ACC112 (cell line): ENCODE measurements around the gene GABBR1.
"Not testable (repeated sequence)": the region's sequence is repeated elsewhere in the genome, so short reads cannot be mapped to it uniquely, and the experiment has no call there.

ENCODE experiments used
- H2AFZ ChIP-seq: fragments of 200-600 bp; sonication (generic); one replicate; pipeline ENCODE4 v1.6.0; 2017; ENCODE audit warnings: antibody characterized with exemption, low read length; ENCODE audit not compliant: unreplicated experiment
- H3K27ac ChIP-seq: fragments of 200-600 bp; sonication (generic); 2 replicates; pipeline ENCODE4 v1.5.1; 2014; ENCODE audit warnings: low read depth, mild to moderate bottlenecking, antibody characterized with exemption, low read length, moderate library complexity
- H3K27me3 ChIP-seq: fragments of 200-600 bp; sonication (generic); 2 replicates; pipeline ENCODE4 v1.6.1; 2014; ENCODE audit warnings: mild to moderate bottlenecking, antibody characterized with exemption, low read length, moderate library complexity, mixed read lengths; ENCODE audit not compliant: insufficient read depth
- H3K36me3 ChIP-seq: fragments of 200-600 bp; sonication (generic); 2 replicates; pipeline ENCODE4 v1.6.1; 2016; ENCODE audit warnings: mild to moderate bottlenecking, antibody characterized with exemption, low read length, moderate library complexity, mixed read lengths; ENCODE audit not compliant: insufficient read depth
- H3K4me1 ChIP-seq: fragments of 200-600 bp; sonication (generic); one replicate; pipeline ENCODE4 v1.6.1; 2016; ENCODE audit warnings: low read length, mixed read lengths; ENCODE audit not compliant: insufficient read depth, unreplicated experiment, control insufficient read depth
- H3K4me3 ChIP-seq: fragments of 200-600 bp; sonication (generic); 2 replicates; pipeline ENCODE4 v1.5.1; 2014; ENCODE audit warnings: mild to moderate bottlenecking, low read depth, low read length
- H3K79me2 ChIP-seq: fragments of 200-600 bp; sonication (generic); one replicate; pipeline ENCODE4 v1.6.0; 2016; ENCODE audit warnings: low read length; ENCODE audit not compliant: control insufficient read depth, unreplicated experiment, insufficient read depth

GABBR1 gene

GRCh38 chr6:29632789-29633533, at the start of gene GABBR1:
TSS of gene GABBR1 (minus strand) at chr6:29633183. CDS start at chr6:29632385, 798 bp downstream.
- H3K4me1 ChIP-seq: peaks cover 26% of the 10 kb centered on the region
- H3K4me3 ChIP-seq: peak within 1 kb of the TSS; percentile 78
- no peaks in the 10 kb centered on the region for H3K36me3 ChIP-seq
- H3K27me3 ChIP-seq: no peaks in the 10 kb centered on the region; the same call in 1 of the 2 replicates
- peak within 1 kb of the TSS; percentile 53 for H2AFZ ChIP-seq
- H3K27ac ChIP-seq: no peak within 1 kb of the TSS
- peaks cover 9% of the 10 kb centered on the region for H3K79me2 ChIP-seq

DNA sequence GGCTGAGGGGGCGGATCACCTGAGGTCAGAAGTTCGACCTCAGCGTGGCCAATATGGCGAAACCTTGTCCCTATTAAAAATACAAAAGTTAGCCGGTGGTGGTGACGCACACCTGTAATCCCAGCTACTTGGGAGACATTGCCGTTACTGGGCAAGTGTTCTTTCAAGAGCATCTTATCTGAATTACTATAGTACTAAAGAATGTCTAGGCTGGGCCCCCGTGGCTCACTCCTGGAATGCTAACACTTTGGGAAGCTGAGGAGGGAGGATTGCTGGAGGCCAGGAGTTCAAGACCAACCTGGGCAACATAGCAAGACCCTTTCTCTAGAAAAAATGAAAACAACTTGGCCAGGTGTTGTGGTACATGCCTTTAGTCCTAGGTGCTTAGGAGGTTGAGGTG, 48.8 kb upstream of the GABBR1 start:
- Histone ChIP-seq H3K36me3 (no peaks in the 10 kb centered on the region), H3K4me3 (no peak overlapping the region), H3K4me1 (no peaks in the 10 kb centered on the region), H2AFZ (no peak overlapping the region), H3K79me2 (no peaks in the 10 kb centered on the region), H3K27me3 (peaks cover 20% of the 10 kb centered on the region; the same call in 1 of the 2 replicates), H3K27ac (no peak overlapping the region)

- no peaks in the 10 kb centered on the region for H3K79me2 ChIP-seq
- no peak within 1 kb of the TSS for H3K4me3 ChIP-seq
- H3K4me1 ChIP-seq: no peaks in the 10 kb centered on the region
- peaks cover 17% of the 10 kb centered on the region; the same call in 1 of the 2 replicates for H3K27me3 ChIP-seq
- H3K27ac ChIP-seq: no peak within 1 kb of the TSS
- no peaks in the 10 kb centered on the region for H3K36me3 ChIP-seq
- H2AFZ ChIP-seq: no peak within 1 kb of the TSS
Measured at GRCh38 chr6:29680904-29681303, 47.9 kb upstream of the GABBR1 start, which contains the start of gene ZFP57. TSS of gene ZFP57 (minus strand) at chr6:29681152. CDS start at chr6:29677003, 4,149 bp downstream.

GRCh38 chr6:29680416-29680815, 47.4 kb upstream of the GABBR1 start:
- Histone ChIP-seq H3K27ac (no peak overlapping the region), H3K4me1 (no peaks in the 10 kb centered on the region), H3K36me3 (no peaks in the 10 kb centered on the region), H2AFZ (no peak overlapping the region), H3K27me3 (peaks cover 13% of the 10 kb centered on the region; the same call in 1 of the 2 replicates), H3K4me3 (no peak overlapping the region), H3K79me2 (no peaks in the 10 kb centered on the region)

GRCh38 chr6:29679962-29680361, 47.0 kb upstream of the GABBR1 start:
- Histone ChIP-seq H3K27me3 (peaks cover 12% of the 10 kb centered on the region; the same call in 1 of the 2 replicates), H3K4me1 (no peaks in the 10 kb centered on the region), H2AFZ (no peak overlapping the region), H3K79me2 (no peaks in the 10 kb centered on the region), H3K36me3 (no peaks in the 10 kb centered on the region), H3K4me3 (no peak overlapping the region), H3K27ac (no peak overlapping the region)

- H3K4me1 ChIP-seq: no peaks in the 10 kb centered on the region
- no peaks in the 10 kb centered on the region for H3K79me2 ChIP-seq
- no peaks in the 10 kb centered on the region for H3K36me3 ChIP-seq
- H3K27ac ChIP-seq: no peak overlapping the region
- H2AFZ ChIP-seq: no peak overlapping the region
- H3K4me3 ChIP-seq: no peak overlapping the region
- H3K27me3 ChIP-seq: peaks cover 10% of the 10 kb centered on the region
Measured at GRCh38 chr6:29678114-29678513, 45.1 kb upstream of the GABBR1 start.

DNA sequence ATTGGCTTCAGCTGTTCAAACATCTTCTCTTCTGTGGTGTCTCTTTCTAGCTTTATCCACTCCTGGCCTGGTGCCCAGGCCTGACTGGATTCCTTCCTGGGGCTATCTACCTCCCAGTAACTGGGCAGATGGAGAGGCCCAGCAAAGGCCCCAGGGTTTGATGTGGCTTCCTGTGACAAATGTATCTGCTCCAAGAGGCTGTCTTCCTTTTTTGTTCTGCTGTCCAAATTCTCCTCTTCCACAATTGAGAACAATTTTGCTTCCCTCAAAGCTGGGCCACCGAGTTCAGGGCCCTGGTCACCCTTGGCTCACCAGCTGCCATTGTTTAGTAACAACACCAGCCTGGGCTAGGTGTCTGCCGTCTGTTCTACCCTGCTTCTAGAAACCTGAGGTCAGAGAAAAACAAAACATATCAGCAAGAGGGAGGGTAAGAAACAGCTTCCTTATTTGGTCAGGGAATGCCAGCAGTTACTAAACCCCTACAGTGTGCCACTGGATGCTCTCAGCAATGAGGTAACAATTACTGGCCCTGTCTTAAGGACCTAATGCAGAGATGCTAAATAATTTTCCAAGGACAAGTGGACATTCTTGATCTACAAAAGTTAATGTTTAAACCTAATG, 44.1 kb upstream of the GABBR1 start:
- Histone ChIP-seq H3K4me3 (no peak overlapping the region), H3K4me1 (no peaks in the 10 kb centered on the region), H3K36me3 (no peaks in the 10 kb centered on the region), H3K27ac (no peak overlapping the region), H3K79me2 (no peaks in the 10 kb centered on the region), H2AFZ (no peak overlapping the region), H3K27me3 (peaks cover 13% of the 10 kb centered on the region)

GRCh38 chr6:29675561-29675960, 42.6 kb upstream of the GABBR1 start:
- no peak overlapping the region for H3K27ac ChIP-seq
- no peaks in the 10 kb centered on the region for H3K4me1 ChIP-seq
- peaks cover 27% of the 10 kb centered on the region for H3K27me3 ChIP-seq
- H3K36me3 ChIP-seq: no peaks in the 10 kb centered on the region
- H2AFZ ChIP-seq: no peak overlapping the region
- no peaks in the 10 kb centered on the region for H3K79me2 ChIP-seq
- no peak overlapping the region for H3K4me3 ChIP-seq

- H3K27me3 ChIP-seq: peaks cover 35% of the 10 kb centered on the region
- H3K4me3 ChIP-seq: no peak overlapping the region
- H2AFZ ChIP-seq: no peak overlapping the region
- H3K79me2 ChIP-seq: no peaks in the 10 kb centered on the region
- no peak overlapping the region for H3K27ac ChIP-seq
- H3K4me1 ChIP-seq: no peaks in the 10 kb centered on the region
- no peaks in the 10 kb centered on the region for H3K36me3 ChIP-seq
Measured at GRCh38 chr6:29674008-29674407, 41.0 kb upstream of the GABBR1 start.

GRCh38 chr6:29673161-29673560, 40.2 kb upstream of the GABBR1 start:
- H2AFZ ChIP-seq: no peak overlapping the region

DNA sequence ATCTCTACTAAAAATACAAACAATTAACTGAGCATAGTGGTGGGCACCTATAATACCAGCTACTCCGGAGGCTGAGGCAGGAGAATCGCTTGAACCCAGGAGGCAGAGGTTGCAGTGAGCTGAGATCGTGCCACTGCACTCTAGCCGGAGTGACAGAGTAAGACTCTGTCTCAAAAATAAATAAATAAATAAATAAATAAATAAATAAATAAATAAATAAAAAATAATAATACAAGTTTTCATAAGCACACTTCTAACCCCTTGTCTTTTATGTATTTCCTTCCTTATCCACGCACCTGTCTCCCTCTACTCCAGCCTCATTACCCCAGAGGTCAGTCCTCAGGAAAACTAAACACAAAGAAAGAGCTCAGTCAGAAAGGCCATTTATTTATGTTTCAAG, 39.1 kb upstream of the GABBR1 start:
- not testable (repeated sequence) for H3K27ac ChIP-seq, H3K4me1 ChIP-seq, H2AFZ ChIP-seq, H3K36me3 ChIP-seq, H3K4me3 ChIP-seq, H3K79me2 ChIP-seq
- peaks cover 51% of the 10 kb centered on the region for H3K27me3 ChIP-seq

More at GRCh38 chr6:29673161-29673560, 40.2 kb upstream of the GABBR1 start:
- Histone ChIP-seq H3K4me3 (no peak overlapping the region), H3K79me2 (no peaks in the 10 kb centered on the region), H3K27me3 (peaks cover 40% of the 10 kb centered on the region), H3K27ac (no peak overlapping the region), H3K4me1 (no peaks in the 10 kb centered on the region), H3K36me3 (no peaks in the 10 kb centered on the region)
